Stimulated activated CD4-positive, alpha-beta T cell treated with anti-CD3 and anti-CD28 coated beads, Interleukin-4, amount 100 ng/mL, for 48 hours (primary cell): ENCODE measurements around the gene LDAH.

Source experiments
- DNase-seq, 2 donors: peaks; one replicate each; pipeline ENCODE4 v3.0.0-alpha.2; 2020; ENCODE audit warnings: low read depth in 2 of 2

Gene LDAH

DNA sequence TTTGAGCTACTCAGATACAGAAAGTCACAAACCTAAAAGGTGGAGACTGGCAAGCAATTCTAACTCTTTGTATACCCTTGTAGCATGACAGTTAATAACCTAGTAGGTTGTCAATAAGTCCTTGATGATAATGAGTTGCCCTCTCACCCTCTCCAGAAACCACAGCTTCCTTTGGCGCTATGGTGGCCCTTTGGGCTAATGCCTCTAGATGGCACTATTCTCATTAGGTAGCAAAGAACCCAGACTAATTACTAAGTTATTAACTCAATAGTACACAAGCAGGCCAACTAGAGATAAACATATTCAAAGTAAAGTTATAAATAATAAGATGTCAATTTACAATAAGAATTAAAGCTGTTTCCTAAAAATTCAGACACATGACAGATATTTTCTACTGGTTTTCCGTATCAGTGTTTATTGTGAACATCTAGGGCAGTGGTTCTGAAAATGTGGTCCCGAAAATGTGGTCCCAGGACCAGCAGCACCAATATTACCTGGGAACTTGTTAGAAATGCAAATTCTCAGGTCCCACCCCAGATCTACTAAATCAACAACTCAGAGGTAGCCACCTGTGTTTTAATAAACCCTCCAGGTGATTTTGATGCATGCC lies 41.1 kb downstream of the LDAH start:
- no peak for DNase-seq

DNA sequence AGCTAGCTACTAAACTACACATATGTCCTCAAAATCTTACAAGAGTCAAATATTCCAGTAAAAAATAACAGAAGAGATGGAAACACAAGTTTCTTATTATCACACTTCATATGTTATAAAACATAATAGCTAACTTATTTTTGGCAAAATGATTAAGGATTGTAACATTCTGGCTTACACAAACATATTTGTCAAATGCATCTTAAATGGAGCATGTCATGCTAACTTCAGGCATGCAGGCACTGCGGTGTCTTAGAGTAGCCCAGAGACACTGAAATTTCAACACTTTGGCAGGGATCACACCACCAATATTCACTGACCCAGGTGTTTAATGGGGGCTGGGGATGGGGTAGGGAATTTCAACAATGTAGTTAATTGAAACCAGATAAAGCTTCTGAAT lies 51.6 kb downstream of the LDAH start:
- no peak for DNase-seq

DNA sequence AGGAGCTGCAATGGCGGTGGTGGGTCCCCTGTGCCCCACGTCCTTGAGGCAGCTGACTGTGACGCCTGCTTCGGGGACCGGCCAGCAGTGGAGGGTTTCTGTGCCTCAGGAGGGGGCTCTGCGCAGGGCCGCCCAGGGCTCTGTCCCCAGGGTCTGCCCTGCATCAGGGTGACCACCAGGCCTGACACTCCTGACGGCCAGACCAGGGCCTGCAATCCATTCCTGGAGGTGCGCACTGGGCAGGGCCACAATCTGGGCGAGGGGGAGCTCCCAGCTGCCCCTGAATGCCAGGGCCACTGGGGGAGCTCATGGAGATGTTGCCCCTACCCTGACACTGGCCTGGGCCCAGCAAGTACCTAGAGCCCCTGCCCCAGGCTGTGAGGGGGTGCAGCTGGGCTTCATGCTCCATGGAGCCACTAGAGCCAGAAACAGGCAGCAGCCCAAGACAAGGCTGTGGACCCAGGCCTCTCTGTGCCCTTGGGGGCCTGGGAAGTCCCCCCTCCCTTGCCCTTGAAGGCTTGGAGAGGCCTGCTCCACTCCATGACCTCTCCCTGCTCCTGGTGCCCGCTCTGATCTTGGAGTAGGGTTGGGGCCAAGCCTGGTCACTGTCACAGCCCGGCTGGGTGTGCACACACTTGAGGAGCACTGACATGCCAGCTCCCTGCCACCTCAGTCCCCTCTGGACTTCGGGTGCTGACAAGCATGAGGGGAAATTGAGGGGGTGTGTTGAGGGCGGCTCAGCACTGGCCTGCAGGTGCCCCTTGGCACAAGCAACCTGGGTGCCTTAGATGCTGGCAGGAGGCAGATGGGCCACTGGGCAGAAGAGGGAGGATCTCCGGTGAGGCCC lies 55.9 kb downstream of the LDAH start:
- DNase-seq: no peak

DNA sequence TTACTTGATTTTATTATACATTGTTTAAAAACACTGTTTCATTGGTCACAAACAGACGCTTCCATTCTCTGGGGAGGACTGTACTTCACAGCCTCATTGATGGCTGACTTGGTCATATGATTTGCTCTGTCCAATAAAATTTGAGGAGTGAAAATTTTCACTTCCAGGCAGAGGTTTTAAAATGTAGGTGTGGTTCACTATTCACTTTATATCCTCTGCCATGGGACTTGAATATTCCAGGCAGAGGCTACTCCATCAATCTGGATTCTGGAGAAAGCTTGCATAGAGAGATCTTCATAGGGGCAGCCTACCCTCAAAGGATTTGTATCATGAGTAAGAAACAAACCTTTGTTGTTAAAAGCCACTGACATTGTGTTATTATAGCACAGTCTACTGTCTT lies 56.7 kb downstream of the LDAH start:
- DNase-seq: no peak

DNA sequence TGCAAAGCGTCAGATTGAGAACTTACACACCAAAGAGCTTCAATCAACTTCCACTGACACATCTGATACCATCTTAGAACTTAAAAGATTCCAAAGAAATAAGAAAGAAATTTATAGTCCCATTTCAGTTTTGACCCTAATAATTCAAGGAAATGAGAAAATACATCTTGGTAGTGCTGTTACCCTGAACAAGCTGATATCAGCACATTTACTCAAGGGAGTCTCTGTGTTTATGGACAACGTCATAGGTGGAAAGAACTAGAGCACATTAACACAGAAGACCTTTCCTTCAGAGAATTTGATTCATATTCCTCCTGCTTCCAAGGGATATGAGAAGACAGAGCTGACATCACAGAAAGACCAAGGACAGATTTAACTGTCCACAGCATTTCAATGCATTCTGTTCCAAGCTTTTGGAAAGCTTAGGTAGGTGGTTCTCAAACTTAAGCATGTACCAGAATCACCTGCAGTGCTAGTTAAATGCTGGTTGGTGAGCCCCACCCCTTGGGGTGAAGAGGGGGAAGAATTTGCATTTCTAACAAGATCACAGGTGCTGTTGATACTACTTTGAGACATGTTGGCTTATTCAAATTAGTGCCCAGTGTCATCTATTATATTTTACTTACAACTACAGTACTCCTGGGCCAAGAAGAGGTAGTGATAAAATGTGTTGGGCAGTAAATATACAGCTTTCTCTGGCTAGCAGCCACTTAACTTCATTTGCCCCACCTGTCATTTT lies 59.8 kb downstream of the LDAH start:
- DNase-seq: no peak

DNA sequence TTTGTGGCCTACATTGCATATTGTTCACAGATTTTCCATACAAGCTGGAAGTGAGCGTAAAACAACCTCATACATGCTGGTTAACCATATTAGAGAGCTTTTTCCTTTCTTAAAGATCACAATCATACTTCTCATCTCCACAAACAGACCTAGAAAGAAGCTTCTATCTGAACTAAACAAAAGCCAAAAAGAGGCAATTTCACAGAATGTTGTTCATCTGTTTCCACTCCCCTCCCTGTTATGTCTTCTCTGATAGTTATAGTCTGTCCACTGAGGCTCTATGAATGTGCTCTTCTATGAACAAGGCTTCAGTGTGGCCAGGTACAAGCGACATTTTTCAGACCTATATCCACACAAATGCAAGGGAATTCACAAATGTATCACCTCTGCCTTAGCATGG lies 63.4 kb downstream of the LDAH start:
- DNase-seq: no peak

DNA sequence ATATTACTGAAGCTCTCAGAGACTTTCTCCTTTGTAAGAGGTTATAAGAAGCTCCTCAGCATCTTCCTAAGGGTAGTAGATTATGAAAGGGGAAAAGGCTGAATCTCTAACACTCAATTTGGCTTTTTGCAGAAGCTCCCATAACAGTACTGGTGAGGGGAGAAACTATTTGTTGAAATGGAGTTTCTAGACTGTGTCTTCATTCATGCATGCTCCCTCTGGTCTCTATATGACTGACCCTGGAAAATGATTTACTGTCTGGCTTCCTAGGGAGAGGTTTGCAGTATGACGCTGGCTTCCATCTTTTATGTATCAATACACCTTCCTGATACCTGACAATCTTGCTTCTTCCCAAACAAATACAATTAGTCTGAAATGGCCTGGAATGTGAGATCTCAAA lies 63.9 kb downstream of the LDAH start:
- DNase-seq: no peak

DNA sequence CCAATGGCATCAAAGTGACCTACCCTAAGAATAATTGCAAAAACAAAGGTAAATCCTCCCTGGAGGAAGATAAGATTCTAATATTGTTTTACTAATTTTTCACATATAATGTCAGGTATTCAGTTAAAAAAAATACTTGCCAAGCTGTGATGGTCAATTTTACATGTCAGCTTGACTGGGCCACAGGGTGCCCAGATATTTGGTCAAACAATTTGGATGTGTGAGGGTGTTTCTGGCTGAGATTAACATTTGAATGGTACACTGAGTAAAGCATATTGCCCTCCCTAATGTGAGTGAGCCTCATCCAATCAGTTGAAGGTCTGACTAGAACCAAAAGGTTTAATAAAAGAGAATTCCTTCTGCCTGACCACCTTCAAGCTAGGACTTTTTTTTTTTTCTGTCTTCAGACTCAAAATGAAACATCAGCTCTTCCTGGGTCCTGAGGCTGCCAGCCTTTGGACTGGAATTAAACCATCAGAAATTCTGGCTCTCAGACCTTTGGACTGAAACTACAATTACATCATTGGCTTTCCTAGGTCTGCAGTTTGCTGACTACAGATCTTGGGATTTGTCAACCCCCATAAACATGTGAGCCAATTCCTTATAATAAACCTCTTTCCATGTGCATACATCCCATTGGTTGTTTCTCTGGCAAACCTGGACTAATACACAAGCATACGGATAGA lies 65.4 kb downstream of the LDAH start:
- DNase-seq: no peak

DNA sequence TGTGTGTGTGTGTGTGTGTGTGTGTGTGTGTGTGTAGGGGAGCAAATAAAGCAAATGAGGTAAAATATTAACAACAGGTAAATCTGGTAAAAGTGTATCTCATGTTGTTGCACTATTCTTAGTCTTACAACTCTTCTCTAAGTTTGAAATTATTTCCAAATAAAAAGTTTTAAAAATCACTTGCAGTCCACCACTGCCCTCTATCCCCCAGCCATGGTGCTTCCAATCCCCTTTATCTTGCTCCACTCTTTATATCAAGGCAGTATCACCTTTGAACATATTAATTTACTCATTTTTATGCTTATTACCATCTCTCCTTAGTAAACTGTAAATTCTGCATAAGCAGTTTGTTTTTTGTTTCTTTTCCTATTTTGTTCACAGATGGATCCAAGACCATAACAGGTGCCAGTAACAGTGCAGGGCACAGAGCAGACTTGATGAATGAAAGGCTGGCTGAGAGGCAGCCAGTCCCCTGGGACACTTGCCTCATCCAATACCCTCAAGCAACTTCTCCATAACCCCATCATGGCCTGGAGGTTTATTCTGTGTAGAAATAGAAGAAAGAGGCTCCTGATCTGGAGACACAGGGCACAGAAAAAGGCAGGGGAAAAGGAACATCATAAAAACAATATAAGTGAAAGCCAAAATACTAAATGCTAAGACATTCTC lies 67.6 kb downstream of the LDAH start:
- no peak for DNase-seq

DNA sequence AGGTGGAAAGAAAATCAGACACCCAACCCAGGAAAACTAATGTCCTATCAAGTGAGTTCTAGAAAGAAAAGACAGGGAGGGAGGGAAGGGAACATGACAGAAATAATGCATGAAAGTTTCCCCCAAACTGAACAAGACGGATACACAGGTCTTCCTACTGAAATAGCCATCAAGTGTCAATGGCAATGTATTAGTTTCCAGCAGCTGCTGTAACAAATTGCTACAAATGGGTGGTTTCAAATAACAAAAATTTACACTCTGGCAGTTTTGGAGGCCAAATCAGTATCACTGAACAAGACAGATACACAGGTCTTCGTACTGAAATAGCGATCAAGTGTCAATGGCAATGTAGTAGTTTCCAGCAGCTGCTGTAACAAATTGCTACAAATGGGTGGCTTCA lies 70.6 kb downstream of the LDAH start:
- no peak for DNase-seq

DNA sequence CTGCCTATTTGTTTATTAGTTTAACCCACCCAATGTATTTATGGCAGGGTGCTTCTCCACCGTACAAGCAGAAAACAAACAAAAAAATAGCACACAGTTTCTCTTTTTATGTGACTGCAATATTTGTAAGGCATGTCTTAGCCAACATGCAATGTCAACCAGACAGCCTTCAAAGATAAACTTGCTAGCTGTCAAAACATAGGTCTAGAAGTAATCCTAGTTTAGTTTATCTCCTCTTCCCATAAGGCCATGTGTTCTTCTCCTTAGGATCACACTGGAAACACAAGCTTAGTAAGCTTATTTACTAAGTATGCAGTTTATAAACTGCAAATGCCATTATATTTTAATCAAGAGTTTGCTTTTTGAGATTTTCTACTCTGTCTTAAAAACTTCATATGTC lies 75.6 kb downstream of the LDAH start:
- no peak for DNase-seq

DNA sequence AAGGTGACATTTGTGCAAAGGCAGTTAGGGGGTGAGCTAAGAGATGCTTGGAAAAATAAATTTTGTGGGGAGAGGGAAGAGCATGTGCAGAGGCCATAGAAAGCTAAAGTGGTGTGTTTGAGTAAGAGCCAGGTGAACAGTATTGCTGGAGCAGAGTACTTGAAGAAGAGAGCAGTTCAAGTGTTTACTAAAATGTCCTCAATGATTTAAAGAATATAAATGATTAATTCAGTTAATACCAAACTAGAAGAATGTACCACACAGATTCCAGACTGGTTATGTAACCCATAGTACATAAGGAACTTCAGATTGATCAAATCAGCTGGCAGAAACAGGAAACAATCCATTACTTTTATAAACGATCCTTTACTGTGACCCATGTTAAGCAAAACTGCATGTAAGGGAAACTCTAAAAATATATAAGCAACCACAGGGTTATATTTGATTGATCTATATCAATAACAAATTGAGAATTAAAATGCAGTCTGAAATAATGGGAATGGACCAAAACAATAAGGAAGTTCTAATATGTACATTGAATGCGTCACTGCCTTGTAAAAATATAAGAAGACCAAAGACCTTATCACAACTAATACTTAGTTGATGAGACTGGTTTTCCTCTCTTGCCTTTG lies 76.9 kb downstream of the LDAH start:
- DNase-seq: no peak

DNA sequence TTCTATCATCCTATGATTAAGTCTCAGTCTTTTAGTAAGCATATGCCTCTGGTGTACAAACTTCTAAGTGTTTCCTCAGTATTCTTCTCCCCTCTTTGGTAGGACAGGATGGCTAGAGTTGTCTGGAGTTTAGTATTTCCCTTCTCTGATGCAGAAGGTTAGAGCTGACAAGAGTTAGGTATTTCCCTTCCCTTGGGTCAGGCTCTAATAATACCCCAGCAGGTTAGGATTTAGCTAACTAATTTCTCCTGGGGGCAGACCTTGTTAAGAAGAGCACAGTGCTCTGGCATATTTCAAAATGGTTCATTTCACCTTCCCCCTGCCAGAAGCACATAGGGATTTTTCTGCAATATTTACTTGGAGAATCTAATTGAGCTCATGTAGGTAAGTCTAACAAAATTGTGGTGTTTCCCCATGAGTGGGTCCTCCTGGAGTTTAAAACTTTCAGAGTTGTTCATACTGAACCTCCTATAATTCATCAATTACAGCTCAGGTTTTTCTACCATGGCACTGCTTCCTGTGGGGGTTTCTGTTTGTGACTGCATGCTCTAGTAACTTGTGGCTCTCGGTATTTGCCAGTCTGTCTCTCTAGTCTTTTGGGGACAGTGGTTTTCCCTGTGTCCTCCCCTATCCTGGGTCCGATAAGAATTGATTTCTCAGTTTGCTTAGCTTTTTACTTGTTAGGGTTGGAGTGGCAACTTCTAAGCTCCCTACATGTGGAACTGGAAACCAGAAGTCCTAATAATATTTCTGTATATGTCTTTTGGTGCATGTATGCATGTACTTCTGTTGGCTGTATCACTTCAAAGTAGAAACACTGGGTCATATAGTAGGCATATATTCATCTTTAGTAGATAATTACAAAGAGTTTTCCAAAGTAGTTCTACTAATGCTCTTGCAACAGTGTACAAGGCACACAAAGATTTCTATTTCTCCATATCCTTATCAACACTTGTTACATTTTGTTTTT lies 78.2 kb downstream of the LDAH start:
- DNase-seq: no peak

DNA sequence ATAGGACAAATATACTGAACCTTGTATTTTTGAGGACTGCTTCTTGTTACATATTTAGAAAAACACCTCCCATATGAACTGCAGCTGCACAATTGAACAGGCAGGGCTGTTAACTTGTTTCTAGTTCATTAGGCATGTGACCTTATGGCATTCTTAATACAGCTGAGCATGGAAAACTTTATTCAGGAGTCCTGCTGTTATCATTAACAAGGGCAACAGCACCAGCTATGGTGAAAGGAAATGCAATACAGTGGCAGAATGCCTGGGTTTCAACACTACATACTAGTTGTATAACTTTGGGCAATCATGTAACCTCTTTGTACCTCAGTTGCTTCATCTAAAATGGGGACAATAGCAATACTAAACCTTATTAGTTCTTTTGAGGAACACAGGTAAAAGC lies 84.1 kb downstream of the LDAH start:
- DNase-seq: no peak

DNA sequence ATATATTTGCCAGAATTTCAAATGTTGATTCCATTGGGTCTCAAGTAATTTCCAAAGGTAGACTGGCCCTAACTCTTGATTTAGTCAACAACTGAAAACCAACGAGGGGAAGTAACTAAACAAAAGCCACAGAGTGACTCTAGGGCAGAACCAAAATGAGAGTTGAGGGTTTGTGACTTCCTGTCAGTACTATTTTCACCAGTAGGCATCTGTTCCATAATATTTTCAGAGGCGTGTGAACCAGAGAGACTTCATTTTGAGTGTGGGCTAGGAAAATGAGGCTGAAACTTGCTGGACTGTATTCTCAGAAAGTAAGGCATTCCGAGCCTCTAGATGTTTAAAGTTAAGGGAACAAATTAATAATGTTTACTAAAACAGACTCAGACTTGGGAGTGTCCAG lies 85.4 kb downstream of the LDAH start:
- no peak for DNase-seq

DNA sequence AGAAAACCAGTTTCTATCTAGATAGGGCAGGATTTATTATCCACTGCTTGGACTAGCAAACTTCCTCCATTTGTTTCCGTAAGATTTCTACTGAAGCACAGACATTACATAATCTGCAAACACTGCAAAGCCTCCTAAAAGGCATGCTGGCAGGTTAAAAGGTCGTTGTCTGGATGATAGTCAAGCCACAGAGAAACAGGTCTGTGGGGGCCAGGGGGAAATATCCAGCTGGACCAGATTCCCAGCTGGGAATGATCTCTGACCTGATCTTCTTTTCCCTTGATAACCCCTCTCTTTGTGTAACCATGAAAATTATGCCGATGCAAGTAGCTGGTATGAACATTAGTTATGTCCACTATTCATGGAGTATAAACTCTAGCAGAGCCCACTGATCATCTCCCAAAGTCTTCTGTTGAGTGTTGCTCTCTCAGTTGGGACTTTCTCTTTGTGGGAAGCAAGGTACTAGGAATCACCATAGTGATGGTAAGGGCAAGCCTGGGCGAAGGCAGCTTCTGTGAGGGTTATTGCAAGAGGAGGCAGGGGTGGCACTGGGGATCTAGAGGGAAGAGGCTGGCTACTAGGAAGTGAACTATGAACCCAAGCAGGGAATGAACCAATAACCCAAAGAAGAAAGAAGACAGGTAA lies 94.7 kb downstream of the LDAH start:
- DNase-seq: no peak

DNA sequence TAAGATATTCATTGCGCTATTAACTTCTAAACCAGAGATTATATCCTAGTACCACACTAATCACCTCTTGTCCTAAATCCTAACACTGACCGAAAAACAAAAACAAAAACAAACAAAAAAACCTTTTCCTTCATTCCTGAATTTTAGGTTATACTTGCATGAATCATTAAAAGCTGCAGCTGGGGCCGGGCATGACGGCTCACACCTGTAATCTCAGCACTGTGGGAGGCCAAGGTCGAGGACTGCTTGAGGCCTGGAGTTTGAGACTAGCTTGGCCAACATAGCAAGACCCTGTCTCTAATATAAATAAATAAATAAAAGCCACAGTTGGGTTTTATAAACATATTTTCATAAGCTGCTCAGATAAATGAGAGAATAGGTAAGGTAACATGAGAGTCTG lies 96.0 kb downstream of the LDAH start:
- no peak for DNase-seq

DNA sequence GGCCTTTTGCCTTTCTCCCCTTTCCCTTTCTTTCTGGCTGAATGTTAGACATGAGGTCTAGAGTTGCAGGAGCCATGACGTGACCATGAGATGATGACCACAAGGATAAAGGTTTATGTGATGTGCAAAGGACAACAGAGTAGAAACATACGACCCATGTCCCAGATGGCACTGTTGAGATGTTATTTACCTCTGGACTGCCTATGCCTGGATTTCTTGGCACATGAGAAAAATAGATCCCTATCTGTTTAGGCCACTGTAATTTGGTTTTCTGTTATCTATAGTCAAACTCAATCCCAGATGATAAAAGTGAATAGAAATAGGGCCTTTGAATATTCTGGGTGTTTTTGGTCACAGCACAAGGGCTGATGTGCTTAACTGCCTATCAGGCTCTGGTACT lies 97.1 kb downstream of the LDAH start:
- DNase-seq: no peak

DNA sequence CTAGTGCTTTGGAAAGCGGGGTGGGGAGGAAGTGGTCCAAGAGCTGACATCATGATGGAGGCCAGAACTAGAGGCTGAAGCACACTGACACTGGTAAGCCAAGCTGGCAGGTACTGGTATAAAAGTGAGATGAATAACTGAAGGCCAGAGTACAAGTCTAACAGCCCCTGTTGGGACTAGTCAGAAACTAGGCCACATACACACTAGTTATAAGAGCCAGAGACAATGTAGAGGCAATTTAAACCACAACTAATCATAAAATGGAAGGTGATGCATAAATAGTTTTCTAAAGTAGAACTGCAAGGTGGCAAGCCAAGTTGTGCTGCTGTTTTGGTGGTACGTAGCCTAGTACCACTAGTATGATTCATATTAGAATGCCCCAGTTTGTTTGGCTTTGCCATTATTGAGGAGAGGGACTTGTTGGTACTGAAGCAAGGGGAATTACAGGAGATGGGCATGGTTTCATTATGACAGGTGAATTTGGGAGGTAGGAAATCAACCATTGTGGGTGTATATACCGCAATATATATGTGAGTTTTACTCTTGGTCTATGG lies 98.3 kb downstream of the LDAH start:
- no peak for DNase-seq
